Body of pancreas (tissue), 4 donors: Measurements from ENCODE around the gene KASH5. TPM values are rescaled to one million over a fixed set of nuclear protein-coding genes. Genes with fewer than 3 reads are reported as not detected.

Experiments used
- ATAC-seq: fragments of 150-250 bp; one replicate; pipeline ENCODE4 v1.9.1; 2016
- DNase-seq, 4 donors: peaks; one replicate each; pipeline ENCODE4 v3.0.0-alpha.2; 2019
- H3K27ac ChIP-seq, 4 donors: fragments of 200-600 bp; sonication (generic); 1 replicate in 3 of 4; 2 replicates in 1 of 4; pipeline versions ENCODE4 v1.5.1 to v1.6.1; 2016 to 2019; ENCODE audit warnings: mild to moderate bottlenecking in 1 of 4, mixed read lengths in 1 of 4, moderate library complexity in 1 of 4
- H3K27me3 ChIP-seq, 2 donors: fragments of 200-600 bp; sonication (generic); one replicate each; pipeline ENCODE4 v1.6.0; 2016; ENCODE audit warnings: mild to moderate bottlenecking in 1 of 2
- H3K36me3 ChIP-seq, 2 donors: fragments of 200-600 bp; sonication (generic); replicated peaks in 1 of 2; 2 replicates each; pipeline ENCODE4 v1.5.1; 2016; ENCODE audit warnings: low read depth in 2 of 2; ENCODE audit not compliant: insufficient read depth in 1 of 2
- H3K4me1 ChIP-seq: fragments of 200-600 bp; sonication (generic); one replicate; pipeline ENCODE4 v1.6.0; 2016
- H3K4me3 ChIP-seq, 2 donors: fragments of 200-600 bp; sonication (generic); 1 replicate in 1 of 2; 2 replicates in 1 of 2; pipeline ENCODE4 v1.5.1; 2016 to 2019
- H3K9me3 ChIP-seq, 3 donors: fragments of 200-600 bp; sonication (generic); 1 replicate in 2 of 3; 2 replicates in 1 of 3; pipeline ENCODE4 v1.5.1; 2016
- POLR2A ChIP-seq, 3 donors: fragments of 450-650 bp; IDR thresholded peaks; one replicate each; pipeline ENCODE4 v1.6.1; 2016; ENCODE audit warnings: antibody characterized with exemption in 3 of 3, mild to moderate bottlenecking in 2 of 3
- WGBS, 2 donors: methylation state at CpG; one replicate each; pipeline ENCODE4 v1.1.5; 2017; 5-methylcytosine and 5-hydroxymethylcytosine counted together
- intact Hi-C: fragments of 100-400 bp; cut with DNase I; formaldehyde crosslinking; loops from one replicate; pipeline ENCODE4 v1.15.1; 2023
- total RNA-seq, 2 donors: library from RNA; depleted of rRNA; stranded (reverse); fragments of >200 nt; gene quantifications; one replicate each; pipeline ENCODE4 v1.1.0, GENCODE V29; 2016
- TF ChIP-seq, protein P1 (sequence below), 7 experiments: fragments of 450-650 bp in 4 of 7; fragments of 200-600 bp in 3 of 7; sonication (generic) in 3 of 7; IDR thresholded peaks; one replicate each; pipeline ENCODE4 v1.5.1; 2016 to 2019; ENCODE audit warnings: antibody characterized with exemption in 7 of 7

The KASH5 gene
- total RNA-seq, 2 donors from 2014 or later, result 0.66 to 2.6 TPM

DNA sequence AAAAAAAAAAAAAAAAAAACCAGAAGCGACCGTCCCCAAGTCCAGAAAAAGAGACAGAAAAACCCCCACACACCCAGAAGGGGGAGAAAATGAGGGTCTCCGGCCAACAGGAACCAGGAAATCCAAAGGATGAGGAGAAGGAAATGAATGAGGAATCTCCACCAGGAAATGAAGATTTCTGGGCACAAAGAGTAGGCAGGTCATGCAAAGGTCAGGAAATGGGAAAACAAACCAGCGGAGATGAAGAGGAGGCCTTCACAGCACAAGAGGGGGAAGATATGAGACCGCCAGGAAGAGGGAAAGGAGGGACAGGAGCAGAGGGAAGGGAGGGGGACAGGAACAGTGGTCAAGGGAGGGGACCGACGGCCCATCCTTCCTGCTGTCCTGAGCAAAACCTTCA is 31.7 kb upstream of the KASH5 start:
- no peak for ATAC-seq
- H3K9me3 ChIP-seq, result no peaks in the 10 kb centered on the region
- peak overlapping the region in 2 of 4 donors; percentile 23 to 30 for H3K27ac ChIP-seq
- H3K4me1 ChIP-seq, result peaks cover 5% of the 10 kb centered on the region
- H3K27me3 ChIP-seq, result no peaks in the 10 kb centered on the region
- TF ChIP-seq, protein P1, sequence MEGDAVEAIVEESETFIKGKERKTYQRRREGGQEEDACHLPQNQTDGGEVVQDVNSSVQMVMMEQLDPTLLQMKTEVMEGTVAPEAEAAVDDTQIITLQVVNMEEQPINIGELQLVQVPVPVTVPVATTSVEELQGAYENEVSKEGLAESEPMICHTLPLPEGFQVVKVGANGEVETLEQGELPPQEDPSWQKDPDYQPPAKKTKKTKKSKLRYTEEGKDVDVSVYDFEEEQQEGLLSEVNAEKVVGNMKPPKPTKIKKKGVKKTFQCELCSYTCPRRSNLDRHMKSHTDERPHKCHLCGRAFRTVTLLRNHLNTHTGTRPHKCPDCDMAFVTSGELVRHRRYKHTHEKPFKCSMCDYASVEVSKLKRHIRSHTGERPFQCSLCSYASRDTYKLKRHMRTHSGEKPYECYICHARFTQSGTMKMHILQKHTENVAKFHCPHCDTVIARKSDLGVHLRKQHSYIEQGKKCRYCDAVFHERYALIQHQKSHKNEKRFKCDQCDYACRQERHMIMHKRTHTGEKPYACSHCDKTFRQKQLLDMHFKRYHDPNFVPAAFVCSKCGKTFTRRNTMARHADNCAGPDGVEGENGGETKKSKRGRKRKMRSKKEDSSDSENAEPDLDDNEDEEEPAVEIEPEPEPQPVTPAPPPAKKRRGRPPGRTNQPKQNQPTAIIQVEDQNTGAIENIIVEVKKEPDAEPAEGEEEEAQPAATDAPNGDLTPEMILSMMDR (IDR thresholded peaks at IDR 0.05), result no peak
- TF ChIP-seq POLR2A (IDR thresholded peaks at IDR 0.05), result no peak
- no peak for DNase-seq
- H3K4me3 ChIP-seq, result no peak overlapping the region
- intact Hi-C loops, result no loop called here
- WGBS, 2 donors, result 77 to 82% methylated on average over 7 of the region's 7 CpGs
- H3K36me3 ChIP-seq, result peaks cover 0 to 5% of the 10 kb centered on the region in 2 donors

DNA sequence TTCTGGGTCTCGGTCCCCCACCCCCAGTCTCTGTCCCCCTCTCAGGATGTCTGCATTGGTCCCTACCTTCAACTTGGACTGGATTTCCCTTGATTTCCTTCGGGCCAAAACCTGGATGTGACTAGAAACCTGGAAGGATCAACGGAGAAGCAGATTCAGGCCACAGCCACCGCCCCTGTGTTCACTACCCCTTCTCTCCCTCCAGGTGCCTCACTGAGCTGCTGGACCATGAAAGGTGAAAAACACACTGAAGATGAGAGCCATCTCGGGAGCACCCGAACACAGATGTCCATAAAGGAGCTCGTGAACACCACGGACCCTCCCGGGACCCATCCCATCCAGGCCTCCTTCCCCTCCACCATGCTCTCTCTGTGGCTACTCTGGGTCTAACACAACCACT is 30.9 kb upstream of the KASH5 start:
- H3K36me3 ChIP-seq, result peaks cover 0 to 5% of the 10 kb centered on the region in 2 donors

DNA sequence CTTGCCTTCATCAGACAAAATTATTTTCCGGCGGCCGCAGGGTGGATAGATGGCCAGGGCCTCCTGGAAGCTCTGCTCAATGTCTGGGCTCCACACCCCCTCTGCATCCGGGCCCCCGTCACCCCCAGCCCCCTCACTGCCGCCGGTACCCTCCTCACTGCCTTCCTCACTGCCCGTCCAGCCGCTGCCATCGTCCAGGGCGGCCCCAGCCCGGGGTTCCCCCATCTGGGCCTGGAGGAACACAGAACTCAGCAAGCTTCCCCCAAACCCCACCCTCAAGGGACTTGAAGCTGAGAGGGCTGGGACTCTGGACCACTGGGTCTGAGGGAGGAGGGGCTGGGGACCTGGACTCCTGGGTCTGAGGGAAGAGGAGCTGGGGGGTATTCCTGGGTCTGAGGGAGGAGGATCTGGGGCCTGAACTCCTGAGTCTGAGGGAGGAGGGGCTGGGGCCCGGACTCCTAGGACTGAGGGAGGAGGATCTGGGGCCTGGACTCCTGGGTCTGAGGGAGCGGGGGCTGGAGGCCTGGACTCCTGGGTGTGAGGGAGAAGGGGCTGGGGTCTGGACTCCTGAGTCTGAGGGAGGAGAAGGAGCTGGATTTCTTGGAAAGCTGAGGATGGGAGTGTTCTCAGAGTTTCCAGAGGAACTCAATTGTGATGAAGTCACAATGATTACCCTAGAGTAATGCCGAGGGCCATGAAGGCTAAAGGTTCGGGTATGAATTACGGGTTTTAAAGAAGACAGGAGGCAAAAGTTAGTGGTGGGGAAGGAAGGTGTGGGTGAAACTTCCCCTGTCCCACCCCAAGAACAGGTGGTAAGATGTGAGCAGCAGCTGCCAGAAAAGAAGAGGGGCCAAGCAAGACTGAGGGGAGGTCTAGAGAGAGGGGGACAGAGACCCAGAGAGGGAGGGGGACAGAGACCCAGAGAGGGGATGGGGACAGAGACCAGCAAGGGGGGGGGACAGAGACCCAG is 27.9 kb upstream of the KASH5 start:
- intact Hi-C loops, result no loop called here
- 76 to 81% methylated on average over 10 to 17 of the region's 17 CpGs for WGBS, 2 donors
- Histone ChIP-seq H3K27ac (peak overlapping the region in 3 of 4 donors; percentile 11 to 91 (median 82)), H3K36me3 (peaks cover 0 to 2% of the 10 kb centered on the region in 2 donors), H3K4me1 (peaks cover 21% of the 10 kb centered on the region), H3K9me3 (no peaks in the 10 kb centered on the region), H3K4me3 (no peak overlapping the region), H3K27me3 (no peaks in the 10 kb centered on the region)
- ATAC-seq (no peak), DNase-seq (no peak)
- no peak for TF ChIP-seq POLR2A (IDR thresholded peaks at IDR 0.05)
- TF ChIP-seq, protein P1 (IDR thresholded peaks at IDR 0.05), result no peak

More for the DNA sequence above, 30.9 kb upstream of the KASH5 start:
- DNase-seq, result no peak
- Histone ChIP-seq H3K4me3 (no peak overlapping the region), H3K9me3 (no peaks in the 10 kb centered on the region), H3K27ac (no peak overlapping the region), H3K4me1 (peaks cover 5% of the 10 kb centered on the region), H3K27me3 (no peaks in the 10 kb centered on the region)
- ATAC-seq, result no peak
- TF ChIP-seq, protein P1 (IDR thresholded peaks at IDR 0.05), result no peak
- no peak for TF ChIP-seq POLR2A (IDR thresholded peaks at IDR 0.05)
- 83 to 91% methylated on average over 7 to 8 of the region's 9 CpGs for WGBS, 2 donors
- intact Hi-C loops, result no loop called here

DNA sequence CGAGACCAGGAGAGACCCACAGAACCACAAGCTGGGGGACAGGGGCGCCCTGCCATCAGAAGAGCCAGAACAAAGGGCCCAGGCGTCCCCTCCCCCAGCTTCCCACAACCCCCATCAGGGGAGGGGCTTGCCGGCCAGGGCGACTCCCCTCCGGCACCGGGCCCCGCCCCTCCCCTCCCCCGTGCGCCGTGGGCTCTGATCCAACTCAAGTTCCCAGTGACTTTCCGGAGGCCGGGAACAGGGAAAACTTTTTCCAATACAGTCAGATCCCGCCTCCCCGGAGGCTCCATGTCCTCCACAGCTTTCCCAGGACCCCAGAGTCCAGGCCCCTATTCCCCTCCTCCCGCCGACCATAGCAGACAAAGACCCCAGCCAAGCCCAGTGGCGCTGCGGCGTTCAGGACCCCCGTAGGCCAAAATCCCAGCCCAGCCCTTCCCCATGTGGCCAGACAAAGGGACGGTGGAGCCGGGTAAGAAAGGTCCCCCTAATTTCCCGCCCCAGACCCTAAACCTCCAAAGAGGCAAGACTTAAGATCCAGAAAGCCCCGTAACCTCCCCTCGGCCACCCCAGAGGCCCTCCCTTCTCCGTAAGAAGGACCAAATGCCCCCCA is 26.5 kb upstream of the KASH5 start:
- H3K4me3 ChIP-seq, result peak overlapping the region; percentile 20 to 28
- WGBS, 2 donors, result 3 to 4% methylated on average over 22 to 27 of the region's 27 CpGs
- TF ChIP-seq POLR2A (IDR thresholded peaks at IDR 0.05), result peak in 2 of 3 donors; percentile 43 to 57
- TF ChIP-seq, protein P1 (IDR thresholded peaks at IDR 0.05), result no peak
- intact Hi-C loops, result no loop called here
- H3K4me1 ChIP-seq, result peaks cover 21% of the 10 kb centered on the region
- H3K27ac ChIP-seq, result peak overlapping the region; percentile 74 to 91 (median 86)
- H3K9me3 ChIP-seq, result no peaks in the 10 kb centered on the region
- H3K36me3 ChIP-seq, result peaks cover 0 to 2% of the 10 kb centered on the region in 2 donors
- no peaks in the 10 kb centered on the region for H3K27me3 ChIP-seq
- DNase-seq (peak; percentile 77 to 87 (median 84)), ATAC-seq (peak; percentile 38)
